Measurements from ENCODE around the gene MINK1. TPM values are rescaled to one million over a fixed set of nuclear protein-coding genes. Genes with fewer than 3 reads are reported as not detected.

MINK1 gene
- total and polyA plus RNA-seq, 2 of the 8 experiments (the other 6 are each of a cell fraction or from before 2014, with no cell fraction given) = 26.9 to 77.7 TPM

- Histone ChIP-seq H3K79me2 (ENCODE audit: control insufficient read depth in 1 of 2, insufficient read depth in 2 of 2, low read length in 2 of 2) (peaks cover 0 to 45% of the 10 kb centered on the region in 2 experiments; a peak in 3 of 4 replicates), H2AFZ (ENCODE audit: low read length) (no peak overlapping the region), H3K23me2 (ENCODE audit: low read depth, low read length) (peaks cover 19% of the 10 kb centered on the region), H2AK5ac (ENCODE audit: low read depth, low read length) (0 out of 2 replicates have a peak overlapping the region, but pooled peaks have one; percentile 28), H3K4me1 (replicated peaks in 1 of 4; ENCODE audit: control insufficient read depth in 3 of 4, insufficient read depth in 4 of 4, low read length in 3 of 4) (peaks cover 0 to 11% (median 6%) of the 10 kb centered on the region in 4 experiments; a peak in 5 of 7 replicates), H3K79me1 (ENCODE audit: low read depth, low read length) (peaks cover 9% of the 10 kb centered on the region), H3K4ac (replicated peaks; ENCODE audit: insufficient read length, low read depth, low read length) (peak overlapping the region; percentile 16), H2BK120ac (replicated peaks; ENCODE audit: low read depth, low read length) (no peak overlapping the region), H3K36me3 (ENCODE audit: control insufficient read depth in 2 of 4, insufficient read depth in 4 of 4, low read length in 3 of 4) (peaks cover 20 to 42% (median 30%) of the 10 kb centered on the region in 4 experiments), H3K27ac (ENCODE audit: low read depth, low read length) (peak overlapping the region; percentile 88), H2BK12ac (ENCODE audit: low read depth, low read length) (no peak overlapping the region), H4K5ac (ENCODE audit: insufficient read length, low read depth, low read length) (no peak overlapping the region), H3K14ac (ENCODE audit: insufficient read length) (no peak overlapping the region), H3K9ac (replicated peaks in 1 of 4; ENCODE audit: extremely low read depth in 1 of 4, low read depth in 3 of 4, low read length in 3 of 4) (peak overlapping the region; percentile 82 to 99 (median 92)), H3K18ac (ENCODE audit: extremely low read depth, low read length) (peak overlapping the region; percentile 55; the same call in 1 of the 2 replicates), H4K20me1 (replicated peaks in 1 of 2; ENCODE audit: control insufficient read depth in 1 of 2, insufficient read depth in 2 of 2, low read length in 2 of 2) (peaks cover 4 to 11% of the 10 kb centered on the region in 2 experiments), H3K4me2 (ENCODE audit: insufficient read depth in 1 of 2, low read depth in 2 of 2, low read length in 2 of 2) (peak overlapping the region; percentile 93 to 96), H2BK20ac (ENCODE audit: low read length) (no peak overlapping the region), H3K9me3 (ENCODE audit: insufficient read depth in 2 of 2, low read depth in 1 of 2, low read length in 1 of 2) (no peaks in the 10 kb centered on the region), H3K56ac (replicated peaks; ENCODE audit: insufficient read length, low read depth, low read length) (no peak overlapping the region), H3K4me3 (ENCODE audit: extremely low read depth in 1 of 4, insufficient read depth in 2 of 4, low read depth in 3 of 4, low read length in 4 of 4) (peak overlapping the region; percentile 85 to 94 (median 90)), H3K23ac (ENCODE audit: insufficient read length) (no peak overlapping the region), H4K8ac (ENCODE audit: extremely low read depth, insufficient read depth, low read length) (peak overlapping the region; percentile 76; the same call in 1 of the 2 replicates), H3K27me3 (replicated peaks in 1 of 4; ENCODE audit: control insufficient read depth in 3 of 4, extremely low read depth in 1 of 4, insufficient read depth in 3 of 4, low read length in 3 of 4) (no peaks in the 10 kb centered on the region), H2BK15ac (ENCODE audit: low read length) (no peak overlapping the region), H2BK5ac (ENCODE audit: low read depth, low read length) (peak overlapping the region; percentile 97), H4K91ac (replicated peaks; ENCODE audit: insufficient read length, low read length) (no peak overlapping the region)
- peak; percentile 39 for FAIRE-seq
- DNase-seq (ENCODE audit: low read depth in 1 of 2, low spot score in 2 of 2) = no peak
- ChIA-PET POLR2A (ENCODE audit: partially characterized antibody) (interaction anchor here (0.7 to 27.4 kb wide), 20 partner anchors 8 to 231 kb away, joined by 3 to 987 read pairs (median 8); partner anchors contain the start of genes ARRB2, C17orf107, CAMTA2 and CHRNE), CTCF (ENCODE audit: partially characterized antibody) (interaction anchor here (0.8 to 5.9 kb wide), 6 partner anchors 9 to 59 kb away, joined by 3 to 26 read pairs (median 4); no protein-coding TSS in a partner anchor)
- WGBS, 2 experiments (ENCODE audit: extremely low coverage in 1 of 2, insufficient coverage in 1 of 2, insufficient read length in 1 of 2, insufficient replicate concordance in 2 of 2, low coverage in 1 of 2, low lambda C conversion rate in 2 of 2, missing lambda C conversion rate in 1 of 2) = 6% methylated on average over 29 of the region's 29 CpGs; no CpG with 5 or more reads in 1 of the 2 experiments
- TF ChIP-seq GABPA (IDR thresholded peaks at IDR 0.05; ENCODE audit: borderline replicate concordance, insufficient read depth, low read length) = peak; percentile 92; the same call in 1 of the 2 replicates
- peak; percentile 34 for TF ChIP-seq TAF7 (optimal IDR thresholded peaks at IDR 0.05; ENCODE audit: borderline replicate concordance, low read depth, low read length)
- peak; percentile 14; the same call in 1 of the 2 replicates for TF ChIP-seq TAF1 (IDR thresholded peaks at IDR 0.05; ENCODE audit: low read depth, low read length)
- 0 out of 2 replicates have a peak, but pooled peaks have one; percentile 5 for TF ChIP-seq TBP (IDR thresholded peaks at IDR 0.05; ENCODE audit: low read depth, low read length)
- TF ChIP-seq SAP30 (IDR thresholded peaks at IDR 0.05; ENCODE audit: insufficient read depth, insufficient replicate concordance, low read length) = peak; percentile 77
- no peak for TF ChIP-seq SIX5 (IDR thresholded peaks at IDR 0.05; ENCODE audit: low read depth, low read length)
- 0 out of 2 replicates have a peak, but pooled peaks have one; percentile 29 for TF ChIP-seq KDM5A (IDR thresholded peaks at IDR 0.05; ENCODE audit: low read length)
- 0 out of 4 replicates have a peak, but pooled peaks of 1 of the 2 experiments have one; percentile 2 for TF ChIP-seq HDAC2 (IDR thresholded peaks at IDR 0.05; ENCODE audit: borderline replicate concordance in 1 of 2, low read depth in 2 of 2, low read length in 2 of 2)
- TF ChIP-seq PHF8 (conservative IDR thresholded peaks at IDR 0.05; ENCODE audit: low read depth, low read length) = no peak; the same call in 1 of the 2 replicates
Observed at GRCh38 chr17:4940555-4941318, 107.6 kb downstream of the MINK1 start.
